Natural killer cell (primary cell): ENCODE measurements around the gene LAMC3. TPM values are rescaled to one million over a fixed set of nuclear protein-coding genes. Genes with fewer than 3 reads are reported as not detected.

Experiments used
- ATAC-seq, 3 donors: fragments of 150-1000 bp in 2 of 3; fragments of 200-7000 bp in 1 of 3; cut with Tn5 transposase; 1 replicate in 1 of 3; 2 replicates in 2 of 3; pipeline ENCODE4 v1.10.0; 2021; ENCODE audit warnings: mild to moderate bottlenecking in 2 of 3, moderate library complexity in 2 of 3
- DNase-seq, 2 donors: peaks; one replicate each; pipeline versions ENCODE4 v3.0.0 to v3.0.0-alpha.2; 2013 to 2021; ENCODE audit warnings: mixed read lengths in 1 of 2
- H3K27ac ChIP-seq: one replicate; pipeline ENCODE4 v1.5.1; 2013; ENCODE audit warnings: mild to moderate bottlenecking, low read length
- H3K27me3 ChIP-seq: one replicate; pipeline ENCODE4 v1.6.1; 2013; ENCODE audit warnings: low read length; ENCODE audit not compliant: control insufficient read depth, insufficient read depth
- H3K36me3 ChIP-seq: one replicate; pipeline ENCODE4 v1.6.1; 2013; ENCODE audit warnings: low read length; ENCODE audit not compliant: control insufficient read depth, insufficient read depth
- H3K4me1 ChIP-seq: one replicate; pipeline ENCODE4 v1.6.1; 2013; ENCODE audit warnings: low read length; ENCODE audit not compliant: control insufficient read depth, insufficient read depth
- H3K4me3 ChIP-seq: one replicate; pipeline ENCODE4 v1.5.1; 2013; ENCODE audit warnings: low read length
- H3K9me3 ChIP-seq: one replicate; pipeline ENCODE4 v1.6.1; 2013; ENCODE audit warnings: low read length; ENCODE audit not compliant: control insufficient read depth, insufficient read depth
- H3K27ac Mint-ChIP-seq, 2 donors: one replicate each; pipeline ENCODE4 v1.8.0; 2022; ENCODE audit warnings: mild to moderate bottlenecking in 2 of 2, mixed read lengths in 2 of 2, moderate library complexity in 1 of 2
- H3K27me3 Mint-ChIP-seq, 2 donors: one replicate each; pipeline ENCODE4 v1.8.0; 2022; ENCODE audit warnings: low read depth in 2 of 2, mixed read lengths in 2 of 2
- H3K36me3 Mint-ChIP-seq: one replicate; pipeline ENCODE4 v1.8.0; 2022; ENCODE audit warnings: mixed read lengths
- H3K4me1 Mint-ChIP-seq, 2 donors: one replicate each; pipeline ENCODE4 v1.8.0; 2022; ENCODE audit warnings: mixed read lengths in 2 of 2
- H3K4me3 Mint-ChIP-seq: one replicate; pipeline ENCODE4 v1.8.0; 2022; ENCODE audit warnings: mild to moderate bottlenecking, moderate library complexity, mixed read lengths
- H3K9me3 Mint-ChIP-seq, 2 donors: one replicate each; pipeline ENCODE4 v1.8.0; 2022; ENCODE audit warnings: mixed read lengths in 2 of 2
- whole genome bisulfite sequencing: methylation state at CpG from one replicate; pipeline ENCODE4 v1.1.7; 2013; ENCODE audit warnings: missing lambda C conversion rate; ENCODE audit not compliant: insufficient coverage; 5-methylcytosine and 5-hydroxymethylcytosine counted together
- intact Hi-C: fragments of 100-400 bp; cut with micrococcal nuclease; formaldehyde crosslinking; loops from one replicate; pipeline ENCODE4 v1.14.2; 2022
- total RNA-seq, 4 donors: library from RNA; stranded (reverse); fragments of 120-200 nt in 1 of 4; gene quantifications; one replicate each; pipeline versions ENCODE4 v1.2.3 to v1.2.4, GENCODE V29; 2013 to 2022
- TF ChIP-seq, protein P1 (sequence below): fragments of 200-600 bp; IDR thresholded peaks from one replicate; pipeline ENCODE4 v1.8.0; 2022; ENCODE audit warnings: antibody characterized with exemption

The LAMC3 gene
- total RNA-seq, 3 donors from 2014 or later (not counting 1 experiment from before 2014, with no cell fraction given) = not detected

DNA sequence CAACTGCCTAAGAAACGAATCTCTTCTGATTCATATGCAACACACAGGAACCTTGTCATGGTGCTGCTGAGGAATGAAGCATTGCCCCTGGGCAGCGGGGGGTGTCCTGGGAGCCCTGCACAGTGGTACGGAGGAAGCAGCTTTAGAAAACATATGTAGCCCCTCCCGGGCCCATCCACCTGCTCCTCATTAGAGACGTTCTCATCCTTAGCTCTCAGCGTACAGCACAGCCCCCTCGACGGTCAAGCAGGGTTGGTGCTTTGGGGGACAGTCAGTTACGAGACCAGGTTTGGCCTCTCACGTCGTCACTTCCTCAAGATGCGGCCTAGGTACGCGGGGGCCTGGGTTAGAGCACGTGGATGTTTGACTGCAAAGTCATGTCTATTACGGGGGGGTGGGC is 28.4 kb upstream of the LAMC3 start:
- intact Hi-C loops = no loop called here
- Mint-ChIP-seq H3K27ac (no peak overlapping the region), H3K27me3 (peaks cover 4 to 8% of the 10 kb centered on the region in 2 donors), H3K4me3 (no peak overlapping the region), H3K9me3 (no peaks in the 10 kb centered on the region), H3K4me1 (no peaks in the 10 kb centered on the region), H3K36me3 (no peaks in the 10 kb centered on the region)
- Histone ChIP-seq H3K27ac (no peak overlapping the region), H3K27me3 (no peaks in the 10 kb centered on the region), H3K36me3 (no peaks in the 10 kb centered on the region), H3K4me3 (no peak overlapping the region), H3K4me1 (peaks cover 16% of the 10 kb centered on the region), H3K9me3 (no peaks in the 10 kb centered on the region)
- ATAC-seq (no peak), DNase-seq (no peak)
- TF ChIP-seq, protein P1, sequence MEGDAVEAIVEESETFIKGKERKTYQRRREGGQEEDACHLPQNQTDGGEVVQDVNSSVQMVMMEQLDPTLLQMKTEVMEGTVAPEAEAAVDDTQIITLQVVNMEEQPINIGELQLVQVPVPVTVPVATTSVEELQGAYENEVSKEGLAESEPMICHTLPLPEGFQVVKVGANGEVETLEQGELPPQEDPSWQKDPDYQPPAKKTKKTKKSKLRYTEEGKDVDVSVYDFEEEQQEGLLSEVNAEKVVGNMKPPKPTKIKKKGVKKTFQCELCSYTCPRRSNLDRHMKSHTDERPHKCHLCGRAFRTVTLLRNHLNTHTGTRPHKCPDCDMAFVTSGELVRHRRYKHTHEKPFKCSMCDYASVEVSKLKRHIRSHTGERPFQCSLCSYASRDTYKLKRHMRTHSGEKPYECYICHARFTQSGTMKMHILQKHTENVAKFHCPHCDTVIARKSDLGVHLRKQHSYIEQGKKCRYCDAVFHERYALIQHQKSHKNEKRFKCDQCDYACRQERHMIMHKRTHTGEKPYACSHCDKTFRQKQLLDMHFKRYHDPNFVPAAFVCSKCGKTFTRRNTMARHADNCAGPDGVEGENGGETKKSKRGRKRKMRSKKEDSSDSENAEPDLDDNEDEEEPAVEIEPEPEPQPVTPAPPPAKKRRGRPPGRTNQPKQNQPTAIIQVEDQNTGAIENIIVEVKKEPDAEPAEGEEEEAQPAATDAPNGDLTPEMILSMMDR = no peak
- WGBS = 53% methylated on average over 16 of the region's 16 CpGs

DNA sequence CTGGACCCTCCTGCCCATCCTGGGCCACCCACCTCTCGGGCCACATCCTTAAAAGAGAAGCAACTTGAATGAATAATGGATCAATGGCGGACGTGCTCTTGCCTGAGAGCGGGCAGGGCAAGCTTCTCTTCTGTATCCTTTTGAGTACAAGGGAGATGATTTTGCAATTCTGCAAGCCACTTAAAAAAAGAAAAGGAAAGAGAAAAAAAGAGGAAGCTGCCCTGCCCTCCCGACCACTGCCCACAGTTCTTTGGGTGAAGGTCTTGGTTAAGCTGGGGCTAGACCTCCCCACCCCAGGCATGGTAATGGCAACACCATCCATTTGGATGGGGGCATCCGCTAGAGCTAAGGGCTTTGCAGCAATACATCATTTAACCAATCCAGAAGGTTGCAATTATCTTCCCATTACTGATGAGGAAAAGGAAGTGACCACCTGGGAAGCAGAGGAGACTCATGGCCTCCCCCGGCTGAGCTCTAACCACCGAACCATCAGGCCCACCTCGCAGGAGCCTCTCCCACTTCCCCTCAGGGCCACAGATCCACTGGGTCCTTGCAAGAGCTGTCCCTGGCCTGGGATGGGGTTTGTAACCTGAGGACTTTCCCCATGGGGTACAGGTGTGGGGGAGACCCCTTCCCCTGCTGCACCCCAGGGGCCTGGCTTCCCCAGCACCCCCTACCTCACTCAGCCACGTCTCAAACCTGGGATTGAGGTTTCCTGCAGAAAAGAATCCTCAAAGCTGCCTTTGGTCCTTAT is 27.8 kb upstream of the LAMC3 start:
- Histone ChIP-seq H3K9me3 (no peaks in the 10 kb centered on the region), H3K4me3 (no peak overlapping the region), H3K27ac (no peak overlapping the region), H3K36me3 (no peaks in the 10 kb centered on the region), H3K4me1 (peaks cover 16% of the 10 kb centered on the region), H3K27me3 (no peaks in the 10 kb centered on the region)
- TF ChIP-seq, protein P1 = no peak
- no peak overlapping the region for H3K4me3 Mint-ChIP-seq
- no peaks in the 10 kb centered on the region for H3K9me3 Mint-ChIP-seq
- peaks cover 4 to 8% of the 10 kb centered on the region in 2 donors for H3K27me3 Mint-ChIP-seq
- H3K4me1 Mint-ChIP-seq = no peaks in the 10 kb centered on the region
- ATAC-seq (no peak), DNase-seq (no peak)
- no peak overlapping the region for H3K27ac Mint-ChIP-seq
- no peaks in the 10 kb centered on the region for H3K36me3 Mint-ChIP-seq
- intact Hi-C loops = no loop called here
- WGBS = 24% methylated on average over 6 of the region's 10 CpGs

GRCh38 chr9:130981756-130982137 is 27.2 kb upstream of the LAMC3 start:
- Histone ChIP-seq H3K27ac (no peak overlapping the region), H3K27me3 (no peaks in the 10 kb centered on the region), H3K9me3 (no peaks in the 10 kb centered on the region), H3K36me3 (no peaks in the 10 kb centered on the region), H3K4me3 (no peak overlapping the region), H3K4me1 (peaks cover 16% of the 10 kb centered on the region)
- intact Hi-C loops = no loop called here
- ATAC-seq (no peak), DNase-seq (no peak)
- Mint-ChIP-seq H3K36me3 (no peaks in the 10 kb centered on the region), H3K4me3 (no peak overlapping the region), H3K27me3 (peaks cover 4 to 8% of the 10 kb centered on the region in 2 donors), H3K9me3 (no peaks in the 10 kb centered on the region), H3K27ac (no peak overlapping the region), H3K4me1 (no peaks in the 10 kb centered on the region)
- TF ChIP-seq, protein P1 = no peak
- WGBS = 89% methylated on average over 14 of the region's 14 CpGs
